Measurements from ENCODE around the gene GAREM1.
"Not testable (repeated sequence)": the region's sequence is repeated elsewhere in the genome, so short reads cannot be mapped to it uniquely, and the experiment has no call there.

Gene GAREM1

GRCh38 chr18:32249147-32249929 lies 221.3 kb downstream of the GAREM1 start:
- DNase-seq = no peak

- no peak for DNase-seq
Measured at GRCh38 chr18:32244881-32245280, 225.8 kb downstream of the GAREM1 start.

- DNase-seq = no peak
Measured at GRCh38 chr18:32243358-32243757, 227.3 kb downstream of the GAREM1 start.

- no peak for DNase-seq
Measured at GRCh38 chr18:32242395-32242794, 228.3 kb downstream of the GAREM1 start.

GRCh38 chr18:32238635-32239268 lies 231.9 kb downstream of the GAREM1 start:
- DNase-seq = no peak

- DNase-seq = no peak
Measured at GRCh38 chr18:32237049-32237448, 233.6 kb downstream of the GAREM1 start.

GRCh38 chr18:32233348-32233747 lies 237.3 kb downstream of the GAREM1 start:
- not testable (repeated sequence) for DNase-seq

GRCh38 chr18:32219431-32220018 lies 251.2 kb downstream of the GAREM1 start:
- no peak for DNase-seq

GRCh38 chr18:32216390-32216789 lies 254.3 kb downstream of the GAREM1 start:
- DNase-seq = no peak

GRCh38 chr18:32213693-32214092 lies 257.0 kb downstream of the GAREM1 start:
- DNase-seq = no peak
